GM19193 (cell line): Measurements from ENCODE around the gene PCK2.
A peak's percentile ranks its signal among the peaks of the same experiment; 100 is the strongest.

Experiments used
- POLR2A ChIP-seq: IDR thresholded peaks from 4 replicates; pipeline ENCODE4 v1.6.1; 2011; ENCODE audit not compliant: insufficient read depth, insufficient read length; ENCODE audit errors: extremely low read depth

PCK2 gene

GRCh38 chr14:24093901-24094840 is at the start of gene PCK2:
PCK2 (plus strand) TSS chr14:24094311; CDS start chr14:24094406, 95 bp downstream.
- TF ChIP-seq POLR2A, result peak; percentile 98

- no peak for TF ChIP-seq POLR2A
Observed at GRCh38 chr14:24051176-24051788, 42.8 kb upstream of the PCK2 start.

- peak; percentile 58 for TF ChIP-seq POLR2A
Observed at GRCh38 chr14:24051789-24052655, 42.1 kb upstream of the PCK2 start, which contains the start of gene CARMIL3. CARMIL3 (plus strand) TSS chr14:24052009; CDS start chr14:24052154, 145 bp downstream.

- TF ChIP-seq POLR2A, result no peak
Observed at GRCh38 chr14:24052656-24053547, 41.2 kb upstream of the PCK2 start.

- no peak for TF ChIP-seq POLR2A
Observed at GRCh38 chr14:24053548-24054323, 40.4 kb upstream of the PCK2 start.

GRCh38 chr14:24054324-24054641 is 39.8 kb upstream of the PCK2 start:
- TF ChIP-seq POLR2A, result no peak

- no peak for TF ChIP-seq POLR2A
Observed at GRCh38 chr14:24054646-24055045, 39.5 kb upstream of the PCK2 start.

GRCh38 chr14:24055971-24056799 is 37.9 kb upstream of the PCK2 start:
- TF ChIP-seq POLR2A, result no peak

- TF ChIP-seq POLR2A, result no peak
Observed at GRCh38 chr14:24056800-24057184, 37.3 kb upstream of the PCK2 start.

- no peak for TF ChIP-seq POLR2A
Observed at GRCh38 chr14:24057271-24057670, 36.8 kb upstream of the PCK2 start.

GRCh38 chr14:24057867-24058259 is 36.2 kb upstream of the PCK2 start:
- TF ChIP-seq POLR2A, result no peak

- no peak for TF ChIP-seq POLR2A
Observed at GRCh38 chr14:24058260-24058950, 35.7 kb upstream of the PCK2 start.
